Activated naive CD4-positive, alpha-beta T cell (primary cell): ENCODE results near the gene KCNV2.

Source experiments
- DNase-seq, 4 experiments: peaks; one replicate each; lab custom pipeline; 2025; lab: John Stamatoyannopoulos, UW

Gene KCNV2

GRCh38 chr9:2758898-2759510 lies 41.7 kb downstream of the KCNV2 start:
- no peak for DNase-seq

- DNase-seq = no peak
Observed at GRCh38 chr9:2761424-2761823, 44.1 kb downstream of the KCNV2 start.

- no peak for DNase-seq
Observed at GRCh38 chr9:2764353-2764752, 47.0 kb downstream of the KCNV2 start.

GRCh38 chr9:2765250-2765880 lies 48.1 kb downstream of the KCNV2 start:
- no peak for DNase-seq

GRCh38 chr9:2767800-2768677 lies 50.7 kb downstream of the KCNV2 start:
- DNase-seq = no peak

GRCh38 chr9:2771087-2771486 lies 53.8 kb downstream of the KCNV2 start:
- DNase-seq = no peak

GRCh38 chr9:2771661-2772060 lies 54.4 kb downstream of the KCNV2 start:
- DNase-seq = no peak

- DNase-seq = no peak
Observed at GRCh38 chr9:2777454-2777853, 60.1 kb downstream of the KCNV2 start.

- no peak for DNase-seq
Observed at GRCh38 chr9:2778816-2779215, 61.5 kb downstream of the KCNV2 start.
